Lower leg skin (tissue), 4 donors: ENCODE measurements around the gene FOSL1. TPM values are rescaled to one million over a fixed set of nuclear protein-coding genes. Genes with fewer than 3 reads are reported as not detected.

Experiments used
- DNase-seq, 2 donors: peaks; one replicate each; pipeline ENCODE4 v3.0.0-alpha.2; 2019; ENCODE audit warnings: low spot score in 2 of 2
- H3K4me3 ChIP-seq: fragments of 200-600 bp; sonication (generic); 2 replicates; pipeline ENCODE4 v1.5.1; 2017; ENCODE audit warnings: mild to moderate bottlenecking, low read depth; ENCODE audit not compliant: poor library complexity, severe bottlenecking
- CTCF ChIP-seq, 3 donors: fragments of 450-650 bp; IDR thresholded peaks; one replicate each; pipeline ENCODE4 v1.5.1; 2016; ENCODE audit warnings: antibody characterized with exemption in 3 of 3, mild to moderate bottlenecking in 3 of 3, moderate library complexity in 2 of 3
- POLR2A ChIP-seq, 2 donors: fragments of 450-650 bp; IDR thresholded peaks; one replicate each; pipeline ENCODE4 v1.6.1; 2016 to 2017; ENCODE audit warnings: antibody characterized with exemption in 2 of 2, mild to moderate bottlenecking in 1 of 2, moderate library complexity in 1 of 2
- WGBS, 2 donors: methylation state at CpG; one replicate each; pipeline ENCODE4 v1.1.5; 2018; 5-methylcytosine and 5-hydroxymethylcytosine counted together
- intact Hi-C: fragments of 100-400 bp; cut with DNase I; formaldehyde crosslinking; loops from one replicate; pipeline ENCODE4 v1.15.0; 2023; ENCODE audit warnings: low total_unique reads
- total RNA-seq, 4 donors: library from RNA; depleted of rRNA; stranded (reverse); fragments of >200 nt; gene quantifications; one replicate each; pipeline ENCODE4 v1.1.0, GENCODE V29; 2016

FOSL1 gene
- total RNA-seq, 4 donors from 2014 or later: 2.4 to 7.5 (median 5.3) TPM

- H3K4me3 ChIP-seq: no peak within 1 kb of the TSS
- no peak for DNase-seq
- intact Hi-C loops: no loop called here
- 67 to 72% methylated on average over 12 to 13 of the region's 13 CpGs for whole genome bisulfite sequencing, 2 donors
- TF ChIP-seq CTCF (IDR thresholded peaks at IDR 0.05): no peak
- no peak for TF ChIP-seq POLR2A (IDR thresholded peaks at IDR 0.05)
Observed at GRCh38 chr11:65945430-65945911, 45.3 kb upstream of the FOSL1 start, which contains the start of gene TSGA10IP. TSS of gene TSGA10IP (plus strand) at chr11:65945480. CDS start at chr11:65945676, 196 bp downstream.

- 76 to 82% methylated on average over 8 of the region's 8 CpGs for WGBS, 2 donors
- intact Hi-C loops: no loop called here
- TF ChIP-seq CTCF (IDR thresholded peaks at IDR 0.05): no peak
- no peak for TF ChIP-seq POLR2A (IDR thresholded peaks at IDR 0.05)
- no peak for DNase-seq
- no peak overlapping the region for H3K4me3 ChIP-seq
Observed at GRCh38 chr11:65944767-65945166, 44.6 kb upstream of the FOSL1 start.

GRCh38 chr11:65944191-65944590 lies 44.0 kb upstream of the FOSL1 start:
- intact Hi-C loops: no loop called here
- TF ChIP-seq CTCF (IDR thresholded peaks at IDR 0.05) (no peak), POLR2A (IDR thresholded peaks at IDR 0.05) (no peak)
- DNase-seq: no peak
- H3K4me3 ChIP-seq: no peak overlapping the region
- 90 to 91% methylated on average over 8 of the region's 8 CpGs for WGBS, 2 donors

GRCh38 chr11:65942531-65942930 lies 42.3 kb upstream of the FOSL1 start:
- TF ChIP-seq CTCF (IDR thresholded peaks at IDR 0.05) (no peak), POLR2A (IDR thresholded peaks at IDR 0.05) (no peak)
- intact Hi-C loops: no loop called here
- 85 to 88% methylated on average over 7 of the region's 7 CpGs for WGBS, 2 donors
- DNase-seq: no peak
- H3K4me3 ChIP-seq: no peak overlapping the region

- WGBS, 2 donors: 63 to 67% methylated on average over 9 of the region's 9 CpGs
- TF ChIP-seq CTCF (IDR thresholded peaks at IDR 0.05) (no peak), POLR2A (IDR thresholded peaks at IDR 0.05) (no peak)
- intact Hi-C loops: no loop called here
- DNase-seq: peak in 1 of 2 donors; percentile 62
- no peak overlapping the region for H3K4me3 ChIP-seq
Observed at GRCh38 chr11:65941720-65942310, 41.6 kb upstream of the FOSL1 start.

GRCh38 chr11:65937766-65938165 lies 37.6 kb upstream of the FOSL1 start:
- 54 to 66% methylated on average over 4 of the region's 4 CpGs for WGBS, 2 donors
- intact Hi-C loops: no loop called here
- no peak for TF ChIP-seq CTCF (IDR thresholded peaks at IDR 0.05)
- no peak for TF ChIP-seq POLR2A (IDR thresholded peaks at IDR 0.05)
- no peak overlapping the region for H3K4me3 ChIP-seq
- DNase-seq: no peak
